ENCODE results near the gene TPGS1.

- no peak for TF ChIP-seq CTCF (IDR thresholded peaks at IDR 0.05)
- TF ChIP-seq POLR2A (IDR thresholded peaks at IDR 0.05), result no peak
These were observed 11.1 kb upstream of the TPGS1 start, which contains the start of gene MADCAM1 for GRCh38 chr19:496112-496665.

Data from breast epithelium (tissue), 3 donors.